Hepatic stellate cell (primary cell): Measurements from ENCODE around the gene MCF2.
"Not testable (repeated sequence)": the region's sequence is repeated elsewhere in the genome, so short reads cannot be mapped to it uniquely, and the experiment has no call there.

Source experiments
- DNase-seq: peaks from one replicate; pipeline ENCODE4 v3.0.0; 2011; ENCODE audit warnings: low spot score

The MCF2 gene

GRCh38 chrX:139708067-139708466 is at the start of gene MCF2:
TSS of gene MCF2 (minus strand) at chrX:139708167. CDS start at chrX:139651744, 56,423 bp downstream.
- no peak for DNase-seq

GRCh38 chrX:139751053-139751452 is 43.1 kb upstream of the MCF2 start:
- no peak for DNase-seq

GRCh38 chrX:139750390-139750789 is 42.4 kb upstream of the MCF2 start:
- DNase-seq: no peak

- DNase-seq: no peak
Observed at GRCh38 chrX:139739138-139739537, 31.2 kb upstream of the MCF2 start.

- DNase-seq: no peak
Observed at GRCh38 chrX:139738581-139738980, 30.6 kb upstream of the MCF2 start.

GRCh38 chrX:139736151-139736550 is 28.2 kb upstream of the MCF2 start:
- no peak for DNase-seq

GRCh38 chrX:139734996-139735395 is 27.0 kb upstream of the MCF2 start:
- no peak for DNase-seq

- no peak for DNase-seq
Observed at GRCh38 chrX:139725720-139726119, 17.8 kb upstream of the MCF2 start.

- DNase-seq: no peak
Observed at GRCh38 chrX:139724626-139725025, 16.7 kb upstream of the MCF2 start.

- DNase-seq: no peak
Observed at GRCh38 chrX:139720979-139721378, 13.0 kb upstream of the MCF2 start.

GRCh38 chrX:139720136-139720535 is 12.2 kb upstream of the MCF2 start:
- DNase-seq: peak; percentile 34

- DNase-seq: no peak
Observed at GRCh38 chrX:139702658-139703057, 5.3 kb downstream of the MCF2 start.

GRCh38 chrX:139692908-139693307 is 15.1 kb downstream of the MCF2 start:
- DNase-seq: no peak

- no peak for DNase-seq
Observed at GRCh38 chrX:139692506-139692849, 15.5 kb downstream of the MCF2 start.

GRCh38 chrX:139691843-139692505 is 16.0 kb downstream of the MCF2 start:
- no peak for DNase-seq

- no peak for DNase-seq
Observed at GRCh38 chrX:139691493-139691842, 16.5 kb downstream of the MCF2 start.

GRCh38 chrX:139685175-139685574 is 22.8 kb downstream of the MCF2 start:
- DNase-seq: not testable (repeated sequence)

- DNase-seq: no peak
Observed at GRCh38 chrX:139680356-139680755, 27.6 kb downstream of the MCF2 start.

GRCh38 chrX:139647597-139647996 is 60.4 kb downstream of the MCF2 start:
- no peak for DNase-seq

- DNase-seq: no peak
Observed at GRCh38 chrX:139642241-139642927, 65.6 kb downstream of the MCF2 start.

GRCh38 chrX:139640259-139640658 is 67.7 kb downstream of the MCF2 start:
- no peak for DNase-seq

- DNase-seq: no peak
Observed at GRCh38 chrX:139639253-139639652, 68.7 kb downstream of the MCF2 start.

- no peak for DNase-seq
Observed at GRCh38 chrX:139600105-139600504, 107.9 kb downstream of the MCF2 start.

- DNase-seq: no peak
Observed at GRCh38 chrX:139596068-139596467, 111.9 kb downstream of the MCF2 start.
